ENCODE measurements around the gene CCR3. TPM values are rescaled to one million over a fixed set of nuclear protein-coding genes. Genes with fewer than 3 reads are reported as not detected.

CCR3 gene
- total RNA-seq, 1 experiment from 2014 or later, result not detected

- Histone ChIP-seq H3K9me2 (ENCODE audit: insufficient read depth) (no peaks in the 10 kb centered on the region), H3K79me2 (ENCODE audit: insufficient read depth, low read length) (no peaks in the 10 kb centered on the region), H3K27ac (ENCODE audit: low read depth, low read length) (no peak overlapping the region), H3K9me3 (ENCODE audit: control insufficient read depth in 1 of 2, insufficient read depth in 1 of 2, low read depth in 1 of 2, low read length in 2 of 2) (peaks cover 4 to 7% of the 10 kb centered on the region in 2 experiments; a peak in 1 of 4 replicates), H3K27me3 (ENCODE audit: insufficient read depth, low read length) (no peaks in the 10 kb centered on the region), H3K4me1 (ENCODE audit: control insufficient read depth in 1 of 2, insufficient read depth in 2 of 2, low read length in 2 of 2) (peaks cover 0 to 7% of the 10 kb centered on the region in 2 experiments; a peak in 1 of 4 replicates), H4K20me1 (ENCODE audit: insufficient read depth) (no peaks in the 10 kb centered on the region), H3K4me3 (replicated peaks in 1 of 2; ENCODE audit: low read depth in 1 of 2, low read length in 2 of 2) (no peak overlapping the region), H2AFZ (ENCODE audit: low read depth, low read length, poor library complexity, severe bottlenecking) (no peak overlapping the region), H3K9ac (ENCODE audit: low read length) (no peak overlapping the region), H3K36me3 (ENCODE audit: control insufficient read depth in 1 of 2, insufficient read depth in 2 of 2, low read length in 2 of 2) (no peaks in the 10 kb centered on the region), H3K4me2 (ENCODE audit: low read length) (no peak overlapping the region)
- TF ChIP-seq POLR2A (IDR thresholded peaks at IDR 0.05; ENCODE audit: borderline replicate concordance, extremely low read depth, insufficient read depth, insufficient read length), result no peak
- TF ChIP-seq POLR2AphosphoS5 (IDR thresholded peaks at IDR 0.05; ENCODE audit: low read depth, low read length), result no peak
- TF ChIP-seq RAD21 (IDR thresholded peaks at IDR 0.05; ENCODE audit: low read depth), result no peak
- TF ChIP-seq, protein P1, sequence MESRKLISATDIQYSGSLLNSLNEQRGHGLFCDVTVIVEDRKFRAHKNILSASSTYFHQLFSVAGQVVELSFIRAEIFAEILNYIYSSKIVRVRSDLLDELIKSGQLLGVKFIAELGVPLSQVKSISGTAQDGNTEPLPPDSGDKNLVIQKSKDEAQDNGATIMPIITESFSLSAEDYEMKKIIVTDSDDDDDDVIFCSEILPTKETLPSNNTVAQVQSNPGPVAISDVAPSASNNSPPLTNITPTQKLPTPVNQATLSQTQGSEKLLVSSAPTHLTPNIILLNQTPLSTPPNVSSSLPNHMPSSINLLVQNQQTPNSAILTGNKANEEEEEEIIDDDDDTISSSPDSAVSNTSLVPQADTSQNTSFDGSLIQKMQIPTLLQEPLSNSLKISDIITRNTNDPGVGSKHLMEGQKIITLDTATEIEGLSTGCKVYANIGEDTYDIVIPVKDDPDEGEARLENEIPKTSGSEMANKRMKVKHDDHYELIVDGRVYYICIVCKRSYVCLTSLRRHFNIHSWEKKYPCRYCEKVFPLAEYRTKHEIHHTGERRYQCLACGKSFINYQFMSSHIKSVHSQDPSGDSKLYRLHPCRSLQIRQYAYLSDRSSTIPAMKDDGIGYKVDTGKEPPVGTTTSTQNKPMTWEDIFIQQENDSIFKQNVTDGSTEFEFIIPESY (IDR thresholded peaks at IDR 0.05; ENCODE audit: extremely low read depth, insufficient replicate concordance, low read length), result no peak
- TF ChIP-seq FOSL1 (IDR thresholded peaks at IDR 0.05; ENCODE audit: low read depth), result no peak
- ATAC-seq (no peak), DNase-seq (ENCODE audit: low read depth, low spot score) (no peak)
- ChIA-PET POLR2A (interaction anchor here (0.6 kb wide), 1 partner anchor 207 kb away, joined by 3 read pairs; no protein-coding TSS in a partner anchor), RAD21 (ENCODE audit: low non-redundant PET in 1 of 2, low total read pairs in 2 of 2, uncharacterized antibody in 2 of 2, unreplicated experiment in 2 of 2) (no interaction called here), CTCF (no interaction called here)
- intact Hi-C loops (cut with micrococcal nuclease), result no loop called here
- BruUV-seq (replicated peaks), result no TSS peak
These were observed 40.4 kb downstream of the CCR3 start for GRCh38 chr3:46282696-46283095.

GRCh38 chr3:46283881-46284450 lies 41.7 kb downstream of the CCR3 start:
- Histone ChIP-seq H3K9me2 (ENCODE audit: insufficient read depth) (no peaks in the 10 kb centered on the region), H4K20me1 (ENCODE audit: insufficient read depth) (no peaks in the 10 kb centered on the region), H3K27ac (ENCODE audit: low read depth, low read length) (no peak overlapping the region), H3K27me3 (ENCODE audit: insufficient read depth, low read length) (no peaks in the 10 kb centered on the region), H3K4me1 (ENCODE audit: control insufficient read depth in 1 of 2, insufficient read depth in 2 of 2, low read length in 2 of 2) (peaks cover 0 to 7% of the 10 kb centered on the region in 2 experiments; a peak in 1 of 4 replicates), H3K36me3 (ENCODE audit: control insufficient read depth in 1 of 2, insufficient read depth in 2 of 2, low read length in 2 of 2) (no peaks in the 10 kb centered on the region), H2AFZ (ENCODE audit: low read depth, low read length, poor library complexity, severe bottlenecking) (no peak overlapping the region), H3K4me2 (ENCODE audit: low read length) (no peak overlapping the region), H3K4me3 (replicated peaks in 1 of 2; ENCODE audit: low read depth in 1 of 2, low read length in 2 of 2) (no peak overlapping the region), H3K9ac (ENCODE audit: low read length) (no peak overlapping the region), H3K9me3 (ENCODE audit: control insufficient read depth in 1 of 2, insufficient read depth in 1 of 2, low read depth in 1 of 2, low read length in 2 of 2) (peaks cover 2 to 6% of the 10 kb centered on the region in 2 experiments; a peak in 1 of 4 replicates), H3K79me2 (ENCODE audit: insufficient read depth, low read length) (no peaks in the 10 kb centered on the region)
- POLR2A ChIA-PET, result interaction anchor here (0.7 kb wide), 1 partner anchor 41 kb away, joined by 3 read pairs; no protein-coding TSS in a partner anchor
- BruUV-seq (replicated peaks), result no TSS peak
- intact Hi-C loops (cut with micrococcal nuclease), result no loop called here
- DNase-seq (ENCODE audit: low read depth, low spot score) (no peak), ATAC-seq (no peak)
- RAD21 ChIA-PET (ENCODE audit: low non-redundant PET in 1 of 2, low total read pairs in 2 of 2, uncharacterized antibody in 2 of 2, unreplicated experiment in 2 of 2), result no interaction called here
- CTCF ChIA-PET, result no interaction called here
- TF ChIP-seq TCF7L2 (IDR thresholded peaks at IDR 0.05; ENCODE audit: borderline replicate concordance, extremely low read depth, insufficient read depth, insufficient read length) (no peak), ATF3 (IDR thresholded peaks at IDR 0.05) (no peak), EGR1 (IDR thresholded peaks at IDR 0.05; ENCODE audit: low read depth) (no peak), YY1 (IDR thresholded peaks at IDR 0.05; ENCODE audit: extremely low read depth, insufficient replicate concordance, low read depth, low read length) (no peak), POLR2AphosphoS5 (IDR thresholded peaks at IDR 0.05; ENCODE audit: low read depth, low read length) (no peak), CEBPB (IDR thresholded peaks at IDR 0.05; ENCODE audit: low read depth) (no peak), ZFX (IDR thresholded peaks at IDR 0.05) (no peak), ELF1 (IDR thresholded peaks at IDR 0.05; ENCODE audit: borderline replicate concordance, low read depth) (no peak)
- TF ChIP-seq, protein P2, sequence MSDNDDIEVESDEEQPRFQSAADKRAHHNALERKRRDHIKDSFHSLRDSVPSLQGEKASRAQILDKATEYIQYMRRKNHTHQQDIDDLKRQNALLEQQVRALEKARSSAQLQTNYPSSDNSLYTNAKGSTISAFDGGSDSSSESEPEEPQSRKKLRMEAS (IDR thresholded peaks at IDR 0.05), result no peak
- TF ChIP-seq, protein P3, sequence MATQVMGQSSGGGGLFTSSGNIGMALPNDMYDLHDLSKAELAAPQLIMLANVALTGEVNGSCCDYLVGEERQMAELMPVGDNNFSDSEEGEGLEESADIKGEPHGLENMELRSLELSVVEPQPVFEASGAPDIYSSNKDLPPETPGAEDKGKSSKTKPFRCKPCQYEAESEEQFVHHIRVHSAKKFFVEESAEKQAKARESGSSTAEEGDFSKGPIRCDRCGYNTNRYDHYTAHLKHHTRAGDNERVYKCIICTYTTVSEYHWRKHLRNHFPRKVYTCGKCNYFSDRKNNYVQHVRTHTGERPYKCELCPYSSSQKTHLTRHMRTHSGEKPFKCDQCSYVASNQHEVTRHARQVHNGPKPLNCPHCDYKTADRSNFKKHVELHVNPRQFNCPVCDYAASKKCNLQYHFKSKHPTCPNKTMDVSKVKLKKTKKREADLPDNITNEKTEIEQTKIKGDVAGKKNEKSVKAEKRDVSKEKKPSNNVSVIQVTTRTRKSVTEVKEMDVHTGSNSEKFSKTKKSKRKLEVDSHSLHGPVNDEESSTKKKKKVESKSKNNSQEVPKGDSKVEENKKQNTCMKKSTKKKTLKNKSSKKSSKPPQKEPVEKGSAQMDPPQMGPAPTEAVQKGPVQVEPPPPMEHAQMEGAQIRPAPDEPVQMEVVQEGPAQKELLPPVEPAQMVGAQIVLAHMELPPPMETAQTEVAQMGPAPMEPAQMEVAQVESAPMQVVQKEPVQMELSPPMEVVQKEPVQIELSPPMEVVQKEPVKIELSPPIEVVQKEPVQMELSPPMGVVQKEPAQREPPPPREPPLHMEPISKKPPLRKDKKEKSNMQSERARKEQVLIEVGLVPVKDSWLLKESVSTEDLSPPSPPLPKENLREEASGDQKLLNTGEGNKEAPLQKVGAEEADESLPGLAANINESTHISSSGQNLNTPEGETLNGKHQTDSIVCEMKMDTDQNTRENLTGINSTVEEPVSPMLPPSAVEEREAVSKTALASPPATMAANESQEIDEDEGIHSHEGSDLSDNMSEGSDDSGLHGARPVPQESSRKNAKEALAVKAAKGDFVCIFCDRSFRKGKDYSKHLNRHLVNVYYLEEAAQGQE (IDR thresholded peaks at IDR 0.05; ENCODE audit: low read depth), result no peak

Measured in HCT116 (cell line).